ACC112 (cell line): ENCODE data around the gene GALNT10.

Source experiments
- H2AFZ ChIP-seq: fragments of 200-600 bp; sonication (generic); one replicate; pipeline ENCODE4 v1.6.0; 2017; ENCODE audit warnings: antibody characterized with exemption, low read length; ENCODE audit not compliant: unreplicated experiment
- H3K27ac ChIP-seq: fragments of 200-600 bp; sonication (generic); 2 replicates; pipeline ENCODE4 v1.5.1; 2014; ENCODE audit warnings: low read depth, mild to moderate bottlenecking, antibody characterized with exemption, low read length, moderate library complexity
- H3K27me3 ChIP-seq: fragments of 200-600 bp; sonication (generic); 2 replicates; pipeline ENCODE4 v1.6.1; 2014; ENCODE audit warnings: mild to moderate bottlenecking, antibody characterized with exemption, low read length, moderate library complexity, mixed read lengths; ENCODE audit not compliant: insufficient read depth
- H3K36me3 ChIP-seq: fragments of 200-600 bp; sonication (generic); 2 replicates; pipeline ENCODE4 v1.6.1; 2016; ENCODE audit warnings: mild to moderate bottlenecking, antibody characterized with exemption, low read length, moderate library complexity, mixed read lengths; ENCODE audit not compliant: insufficient read depth
- H3K4me1 ChIP-seq: fragments of 200-600 bp; sonication (generic); one replicate; pipeline ENCODE4 v1.6.1; 2016; ENCODE audit warnings: low read length, mixed read lengths; ENCODE audit not compliant: insufficient read depth, unreplicated experiment, control insufficient read depth
- H3K4me3 ChIP-seq: fragments of 200-600 bp; sonication (generic); 2 replicates; pipeline ENCODE4 v1.5.1; 2014; ENCODE audit warnings: mild to moderate bottlenecking, low read depth, low read length
- H3K79me2 ChIP-seq: fragments of 200-600 bp; sonication (generic); one replicate; pipeline ENCODE4 v1.6.0; 2016; ENCODE audit warnings: low read length; ENCODE audit not compliant: control insufficient read depth, unreplicated experiment, insufficient read depth

GALNT10 gene

GRCh38 chr5:154437281-154437965 lies 246.9 kb downstream of the GALNT10 start:
- Histone ChIP-seq H2AFZ (no peak overlapping the region), H3K4me1 (peaks cover 4% of the 10 kb centered on the region), H3K79me2 (no peaks in the 10 kb centered on the region), H3K27ac (no peak overlapping the region), H3K4me3 (no peak overlapping the region), H3K36me3 (peaks cover 25% of the 10 kb centered on the region), H3K27me3 (no peaks in the 10 kb centered on the region)

GRCh38 chr5:154440540-154440939 lies 250.0 kb downstream of the GALNT10 start:
- Histone ChIP-seq H3K4me1 (peaks cover 4% of the 10 kb centered on the region), H3K27ac (no peak overlapping the region), H3K79me2 (peaks cover 15% of the 10 kb centered on the region), H3K36me3 (peaks cover 25% of the 10 kb centered on the region), H3K27me3 (no peaks in the 10 kb centered on the region), H3K4me3 (no peak overlapping the region), H2AFZ (no peak overlapping the region)

- Histone ChIP-seq H3K27me3 (no peaks in the 10 kb centered on the region), H3K4me1 (peaks cover 4% of the 10 kb centered on the region), H3K79me2 (peaks cover 23% of the 10 kb centered on the region), H3K36me3 (peaks cover 13% of the 10 kb centered on the region; the same call in 1 of the 2 replicates), H3K4me3 (no peak overlapping the region), H3K27ac (no peak overlapping the region), H2AFZ (no peak overlapping the region)
These were observed 252.3 kb downstream of the GALNT10 start for GRCh38 chr5:154442801-154443200.

GRCh38 chr5:154444556-154445421 lies 254.3 kb downstream of the GALNT10 start:
- peaks cover 41% of the 10 kb centered on the region for H3K79me2 ChIP-seq
- H2AFZ ChIP-seq: peak overlapping the region; percentile 87
- H3K4me1 ChIP-seq: peaks cover 14% of the 10 kb centered on the region
- H3K4me3 ChIP-seq: peak overlapping the region; percentile 84
- H3K27ac ChIP-seq: 0 out of 2 replicates have a peak overlapping the region, but pooled peaks have one; percentile 7
- H3K27me3 ChIP-seq: no peaks in the 10 kb centered on the region
- H3K36me3 ChIP-seq: peaks cover 8% of the 10 kb centered on the region; the same call in 1 of the 2 replicates

- Histone ChIP-seq H3K36me3 (peaks cover 6% of the 10 kb centered on the region; the same call in 1 of the 2 replicates), H3K79me2 (peaks cover 45% of the 10 kb centered on the region), H3K4me3 (peak within 1 kb of the TSS; percentile 84), H3K27ac (peak within 1 kb of the TSS; percentile 19; the same call in 1 of the 2 replicates), H2AFZ (peak within 1 kb of the TSS; percentile 87), H3K27me3 (no peaks in the 10 kb centered on the region), H3K4me1 (peaks cover 14% of the 10 kb centered on the region)
These were observed 255.1 kb downstream of the GALNT10 start, which contains the start of gene SAP30L for GRCh38 chr5:154445422-154446194. TSS of gene SAP30L (plus strand) at chr5:154445997. CDS start at chr5:154446605, 608 bp downstream.

GRCh38 chr5:154446195-154447088 lies 255.9 kb downstream of the GALNT10 start:
- peaks cover 45% of the 10 kb centered on the region for H3K79me2 ChIP-seq
- no peaks in the 10 kb centered on the region for H3K27me3 ChIP-seq
- H3K4me3 ChIP-seq: peak overlapping the region; percentile 84
- H2AFZ ChIP-seq: peak overlapping the region; percentile 58
- H3K27ac ChIP-seq: peak overlapping the region; percentile 19; the same call in 1 of the 2 replicates
- H3K36me3 ChIP-seq: peaks cover 8% of the 10 kb centered on the region; the same call in 1 of the 2 replicates
- H3K4me1 ChIP-seq: peaks cover 14% of the 10 kb centered on the region

- Histone ChIP-seq H3K4me3 (peak overlapping the region; percentile 84), H2AFZ (peak overlapping the region; percentile 6), H3K4me1 (peaks cover 14% of the 10 kb centered on the region), H3K27me3 (no peaks in the 10 kb centered on the region), H3K36me3 (peaks cover 11% of the 10 kb centered on the region; the same call in 1 of the 2 replicates), H3K79me2 (peaks cover 45% of the 10 kb centered on the region), H3K27ac (no peak overlapping the region)
These were observed 256.7 kb downstream of the GALNT10 start for GRCh38 chr5:154447089-154447725.

GRCh38 chr5:154449786-154450185 lies 259.3 kb downstream of the GALNT10 start:
- Histone ChIP-seq H3K4me1 (peaks cover 14% of the 10 kb centered on the region), H3K4me3 (no peak overlapping the region), H3K27me3 (no peaks in the 10 kb centered on the region), H2AFZ (no peak overlapping the region), H3K79me2 (peaks cover 33% of the 10 kb centered on the region), H3K27ac (no peak overlapping the region), H3K36me3 (peaks cover 11% of the 10 kb centered on the region; the same call in 1 of the 2 replicates)

- no peaks in the 10 kb centered on the region for H3K27me3 ChIP-seq
- H2AFZ ChIP-seq: no peak overlapping the region
- H3K4me1 ChIP-seq: peaks cover 14% of the 10 kb centered on the region
- no peak overlapping the region for H3K27ac ChIP-seq
- no peak overlapping the region for H3K4me3 ChIP-seq
- peaks cover 15% of the 10 kb centered on the region; the same call in 1 of the 2 replicates for H3K36me3 ChIP-seq
- H3K79me2 ChIP-seq: peaks cover 29% of the 10 kb centered on the region
These were observed 261.4 kb downstream of the GALNT10 start for GRCh38 chr5:154451957-154452356.
